ES-I3 (cell line): ENCODE data around the gene CA5B.

Source experiments
- H3K36me3 ChIP-seq: 2 replicates; pipeline ENCODE4 v1.6.1; 2013; ENCODE audit warnings: mild to moderate bottlenecking, low read length, control low read depth, moderate library complexity; ENCODE audit not compliant: insufficient read depth
- H3K4me1 ChIP-seq: 2 replicates; pipeline ENCODE4 v1.6.1; 2013; ENCODE audit warnings: mild to moderate bottlenecking, control low read depth, low read length; ENCODE audit not compliant: insufficient read depth
- H3K9ac ChIP-seq: 2 replicates; pipeline ENCODE4 v1.6.1; 2013; ENCODE audit warnings: low read depth, mild to moderate bottlenecking, low read length, moderate library complexity
- H3K9me3 ChIP-seq: 2 replicates; pipeline ENCODE4 v1.6.1; 2013; ENCODE audit warnings: mild to moderate bottlenecking, low read length, moderate library complexity; ENCODE audit not compliant: control insufficient read depth, insufficient read depth

The CA5B gene

DNA sequence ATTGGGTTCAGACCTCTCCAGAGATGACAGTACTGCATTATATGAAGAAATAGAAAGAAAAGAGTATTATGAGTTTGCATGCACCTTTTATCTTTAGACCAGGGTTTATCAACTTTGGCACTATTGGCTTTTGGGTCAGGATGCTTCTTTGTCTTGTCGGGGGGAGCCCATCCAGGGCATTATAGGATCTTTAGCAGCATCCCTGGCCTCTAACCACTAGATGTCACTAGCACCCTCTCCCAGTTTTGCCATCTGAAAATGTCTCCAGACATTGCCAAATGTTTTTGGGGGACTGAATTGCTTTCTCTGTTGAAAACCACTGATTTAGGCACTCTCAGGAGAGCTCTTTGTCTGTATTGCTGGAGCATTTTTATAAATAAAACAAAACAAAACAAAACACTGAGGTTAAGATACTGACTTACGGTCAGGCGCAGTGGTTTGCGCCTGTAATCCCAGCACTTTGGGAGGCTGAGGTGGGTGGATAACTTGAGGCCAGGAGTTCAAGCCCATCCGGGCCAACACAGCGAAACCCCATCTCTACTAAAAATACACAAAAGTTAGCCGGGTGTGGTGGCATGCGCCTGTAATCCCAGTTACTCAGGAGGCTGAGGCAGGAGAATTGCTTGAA lies 23.6 kb downstream of the CA5B start:
- H3K9me3 ChIP-seq, result no peaks in the 10 kb centered on the region
- no peak overlapping the region for H3K9ac ChIP-seq
- H3K4me1 ChIP-seq, result no peaks in the 10 kb centered on the region
- no peaks in the 10 kb centered on the region for H3K36me3 ChIP-seq

- Histone ChIP-seq H3K9ac (no peak overlapping the region), H3K4me1 (0 out of 2 replicates have a peak, but pooled peaks cover 4% of the 10 kb centered on the region), H3K9me3 (peaks cover 3% of the 10 kb centered on the region; the same call in 1 of the 2 replicates)
These were observed 31.4 kb downstream of the CA5B start for GRCh38 chrX:15769300-15769954.

GRCh38 chrX:15781961-15782699 lies 44.1 kb downstream of the CA5B start:
- H3K4me1 ChIP-seq, result no peaks in the 10 kb centered on the region
- no peak overlapping the region for H3K9ac ChIP-seq
- no peaks in the 10 kb centered on the region for H3K9me3 ChIP-seq
- no peaks in the 10 kb centered on the region for H3K36me3 ChIP-seq

More at GRCh38 chrX:15769300-15769954, 31.4 kb downstream of the CA5B start:
- peaks cover 4% of the 10 kb centered on the region; the same call in 1 of the 2 replicates for H3K36me3 ChIP-seq

DNA sequence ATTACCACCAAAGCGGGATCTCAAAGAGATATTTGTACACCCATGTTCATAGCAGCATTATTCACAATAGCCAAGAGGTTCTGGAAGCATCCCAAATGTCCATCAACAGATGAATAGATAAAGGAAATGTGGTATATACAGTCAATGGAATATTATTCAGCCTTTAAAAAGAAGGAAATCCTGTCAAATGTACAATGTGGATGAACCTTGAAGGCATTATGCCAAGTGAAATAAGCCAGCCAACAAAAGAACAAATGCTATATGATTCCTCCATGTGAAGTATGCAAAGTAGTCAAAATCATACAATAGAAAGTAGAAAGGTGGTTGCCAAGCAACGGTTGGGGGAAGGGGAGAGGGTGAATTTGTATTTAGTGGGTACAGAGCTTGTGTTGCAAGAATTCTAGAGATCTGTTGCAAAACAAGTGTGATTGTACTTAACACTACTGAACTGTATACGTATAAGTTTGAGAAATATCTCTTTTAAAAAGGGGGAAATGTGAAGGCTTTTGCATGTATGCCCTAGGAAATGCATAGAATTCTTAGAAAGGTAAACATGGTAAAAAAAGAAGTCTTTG lies 47.2 kb downstream of the CA5B start:
- H3K36me3 ChIP-seq, result no peaks in the 10 kb centered on the region
- no peaks in the 10 kb centered on the region for H3K4me1 ChIP-seq
- no peaks in the 10 kb centered on the region for H3K9me3 ChIP-seq
- no peak overlapping the region for H3K9ac ChIP-seq

DNA sequence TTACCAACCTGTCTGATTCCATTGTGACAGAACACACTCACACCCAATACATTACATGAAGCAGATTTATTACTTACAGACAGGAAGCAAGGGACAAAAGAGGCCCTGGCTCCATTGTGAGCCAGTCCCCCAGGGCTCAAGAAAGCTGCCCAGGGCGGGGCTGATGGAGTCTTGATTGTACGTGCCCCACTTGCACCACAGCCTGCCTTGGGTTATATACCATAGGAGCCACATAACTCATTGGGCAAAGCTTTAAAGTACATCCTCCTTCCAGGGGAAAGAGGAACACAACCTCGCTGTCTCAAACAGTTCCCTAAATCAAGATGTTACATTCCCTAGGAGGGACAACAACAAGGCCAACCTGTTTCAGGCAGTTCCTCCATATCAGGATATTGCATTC lies 48.8 kb downstream of the CA5B start:
- H3K4me1 ChIP-seq, result no peaks in the 10 kb centered on the region
- H3K9me3 ChIP-seq, result no peaks in the 10 kb centered on the region
- H3K9ac ChIP-seq, result no peak overlapping the region
- H3K36me3 ChIP-seq, result no peaks in the 10 kb centered on the region

DNA sequence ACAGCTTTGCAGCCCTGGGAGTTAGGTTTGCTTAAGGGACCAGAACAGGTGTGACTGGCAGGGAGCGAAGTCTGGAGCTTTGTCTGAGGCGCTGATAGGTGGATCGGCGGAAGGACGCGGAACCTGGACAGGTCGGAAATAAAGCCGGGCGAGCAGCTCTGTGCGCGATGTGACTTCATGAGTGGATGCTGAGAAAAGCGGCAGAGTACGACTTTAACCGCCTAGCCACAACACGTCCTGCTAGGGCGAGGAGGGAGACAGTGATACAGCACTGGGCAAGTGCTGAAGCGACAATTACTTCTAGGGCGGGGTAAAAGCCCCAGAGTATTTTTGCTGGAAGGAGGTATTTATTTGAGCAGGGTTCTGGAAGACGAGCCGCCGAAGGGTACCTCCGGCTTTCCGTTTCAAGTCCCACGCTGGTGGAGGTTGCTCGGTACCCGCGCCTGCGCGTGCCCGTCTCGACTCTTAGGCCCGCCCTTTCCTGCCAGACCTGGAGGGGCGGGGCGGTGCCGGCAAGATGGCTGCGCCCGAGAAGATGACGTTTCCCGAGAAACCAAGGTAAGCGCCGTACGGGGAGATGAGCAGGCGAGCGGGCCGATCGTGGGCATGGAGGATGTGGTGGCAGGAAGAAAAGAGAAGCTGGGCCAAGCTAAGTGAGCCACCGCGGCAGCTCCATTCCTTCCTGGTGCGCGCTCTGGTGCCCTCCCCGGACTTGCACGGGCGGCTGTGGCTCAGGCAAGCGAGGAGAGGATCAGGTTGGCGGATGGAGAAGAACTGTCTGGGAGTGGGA lies 52.1 kb downstream of the CA5B start, which contains the start of gene ZRSR2:
TSS of gene ZRSR2 (plus strand) at position 506 of the 790 bp plus-strand sequence. CDS start at position 518, 12 bp downstream.
- Histone ChIP-seq H3K9ac (peak within 1 kb of the TSS; percentile 90), H3K9me3 (no peaks in the 10 kb centered on the region), H3K4me1 (no peaks in the 10 kb centered on the region), H3K36me3 (no peaks in the 10 kb centered on the region; the same call in 1 of the 2 replicates)

DNA sequence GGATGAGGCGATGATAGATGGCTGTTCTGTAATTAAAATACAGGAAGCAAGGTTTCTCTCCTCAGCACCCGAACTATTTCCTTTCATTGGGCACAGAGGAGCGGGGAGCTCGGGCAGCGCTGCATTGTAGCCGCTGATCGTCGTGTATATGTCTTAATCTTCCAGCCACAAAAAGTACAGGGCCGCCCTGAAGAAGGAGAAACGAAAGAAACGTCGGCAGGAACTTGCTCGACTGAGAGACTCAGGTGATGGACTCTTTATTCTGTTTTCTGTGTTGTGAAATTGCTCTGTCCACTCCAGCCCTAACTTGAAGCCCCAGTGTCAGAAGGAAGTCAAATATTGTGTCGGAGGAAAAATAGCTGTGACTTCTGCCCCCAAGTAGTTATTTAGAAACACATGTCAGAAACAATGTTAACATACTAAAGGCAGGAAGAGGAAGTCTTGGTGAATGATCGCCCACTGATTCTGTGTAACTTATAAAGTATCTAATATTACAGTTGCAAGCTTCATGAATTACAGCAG lies 52.8 kb downstream of the CA5B start:
- H3K4me1 ChIP-seq, result no peaks in the 10 kb centered on the region
- H3K9me3 ChIP-seq, result no peaks in the 10 kb centered on the region
- H3K36me3 ChIP-seq, result no peaks in the 10 kb centered on the region; the same call in 1 of the 2 replicates
- peak overlapping the region; percentile 90 for H3K9ac ChIP-seq

DNA sequence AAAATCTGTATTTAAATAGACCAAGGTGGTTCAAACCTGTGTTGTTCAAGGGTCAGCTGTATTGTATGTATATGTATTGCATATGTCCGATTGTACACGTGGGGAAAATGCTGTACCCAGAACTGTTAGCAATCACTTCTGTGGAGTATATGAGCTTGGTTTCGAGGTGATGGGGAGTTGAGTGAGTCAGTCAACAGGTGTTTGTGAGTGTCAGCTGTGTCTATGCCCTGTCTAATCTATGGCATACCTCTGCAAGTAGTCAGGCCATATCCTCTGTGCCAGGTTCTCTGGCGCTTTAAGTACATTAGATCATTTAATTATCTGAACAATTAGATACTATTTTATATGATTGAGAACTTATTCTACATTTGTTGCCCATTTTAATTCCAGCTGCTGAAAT lies 59.6 kb downstream of the CA5B start:
- Histone ChIP-seq H3K4me1 (no peaks in the 10 kb centered on the region), H3K36me3 (no peaks in the 10 kb centered on the region; the same call in 1 of the 2 replicates), H3K9ac (no peak overlapping the region), H3K9me3 (no peaks in the 10 kb centered on the region)

DNA sequence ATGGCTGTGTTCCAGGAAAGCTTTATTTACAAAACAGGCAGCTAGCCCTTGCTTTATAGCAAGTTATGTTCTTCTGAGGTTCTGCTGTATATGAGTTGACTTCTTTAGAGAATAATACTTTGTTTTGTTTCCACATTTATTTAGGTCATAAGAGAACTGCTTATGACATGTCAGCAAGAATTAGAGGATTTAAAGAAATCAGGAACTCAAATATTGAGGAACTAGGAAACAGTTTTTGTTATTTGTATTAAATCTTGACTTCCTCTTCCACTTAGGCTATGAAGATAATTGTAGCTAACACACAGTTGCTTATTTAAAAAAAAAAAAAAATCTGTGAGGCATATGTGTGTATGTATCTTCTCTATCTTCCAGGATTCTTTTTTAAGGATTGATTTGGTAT lies 66.5 kb downstream of the CA5B start:
- Histone ChIP-seq H3K9ac (no peak overlapping the region), H3K4me1 (no peaks in the 10 kb centered on the region), H3K36me3 (peaks cover 13% of the 10 kb centered on the region), H3K9me3 (no peaks in the 10 kb centered on the region)

DNA sequence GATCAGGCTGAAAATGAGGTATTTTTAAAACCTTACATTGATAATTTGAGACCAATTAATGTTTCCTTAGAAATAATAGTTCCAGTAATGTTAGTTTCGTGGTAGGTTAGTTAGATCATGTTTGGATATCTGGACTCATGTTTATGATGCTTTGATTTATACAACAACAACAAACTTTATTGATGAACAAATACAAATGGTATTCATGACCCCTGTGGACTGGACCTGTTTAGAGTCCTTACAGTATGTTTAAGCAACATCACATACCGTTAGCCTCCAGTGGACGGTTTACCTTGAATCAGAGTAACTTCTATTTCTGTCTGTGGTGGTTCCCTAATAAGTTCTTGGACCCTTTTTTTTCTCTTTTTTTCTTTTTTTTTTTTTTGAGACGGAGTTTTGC lies 70.2 kb downstream of the CA5B start:
- Histone ChIP-seq H3K36me3 (peaks cover 20% of the 10 kb centered on the region), H3K9me3 (no peaks in the 10 kb centered on the region), H3K4me1 (no peaks in the 10 kb centered on the region), H3K9ac (no peak overlapping the region)

- Histone ChIP-seq H3K36me3 (peaks cover 28% of the 10 kb centered on the region), H3K4me1 (peaks cover 23% of the 10 kb centered on the region), H3K9me3 (no peaks in the 10 kb centered on the region), H3K9ac (no peak overlapping the region)
These were observed 74.3 kb downstream of the CA5B start for GRCh38 chrX:15812192-15812938.

DNA sequence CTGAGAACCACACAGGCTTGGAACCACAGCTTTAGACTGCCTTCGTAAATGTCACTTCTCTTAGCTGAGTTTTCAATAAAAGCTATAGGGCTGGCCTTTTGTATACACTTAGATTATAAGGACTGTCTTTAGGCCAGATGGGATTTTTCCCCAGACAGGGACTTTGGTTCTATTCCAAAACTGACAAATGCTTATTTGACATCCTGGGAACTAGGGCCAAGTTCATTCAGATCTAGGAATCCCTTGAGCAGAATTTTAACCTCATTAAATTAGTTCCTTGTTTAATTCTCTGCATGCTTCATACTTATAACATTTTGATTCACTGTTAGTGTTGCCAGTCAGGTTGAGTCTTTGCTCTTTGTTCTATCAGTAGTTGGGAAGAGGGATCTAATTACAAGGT lies 75.3 kb downstream of the CA5B start:
- H3K9ac ChIP-seq, result no peak overlapping the region
- H3K36me3 ChIP-seq, result peaks cover 26% of the 10 kb centered on the region
- H3K9me3 ChIP-seq, result no peaks in the 10 kb centered on the region
- peaks cover 32% of the 10 kb centered on the region for H3K4me1 ChIP-seq

- no peak overlapping the region for H3K9ac ChIP-seq
- H3K9me3 ChIP-seq, result no peaks in the 10 kb centered on the region
- H3K36me3 ChIP-seq, result peaks cover 22% of the 10 kb centered on the region
- peaks cover 32% of the 10 kb centered on the region for H3K4me1 ChIP-seq
These were observed 76.8 kb downstream of the CA5B start for GRCh38 chrX:15814771-15815365.
